T-helper 17 cell (primary cell): Measurements from ENCODE around the gene PITPNM1. TPM values are rescaled to one million over a fixed set of nuclear protein-coding genes. Genes with fewer than 3 reads are reported as not detected.
A peak's percentile ranks its signal among the peaks of the same experiment; 100 is the strongest.
"Not testable (repeated sequence)": the region's sequence is repeated elsewhere in the genome, so short reads cannot be mapped to it uniquely, and the experiment has no call there.

Source experiments
- ATAC-seq: fragments of 150-1000 bp; cut with Tn5 transposase; 2 replicates; pipeline ENCODE4 v1.10.0; 2021; ENCODE audit warnings: mild to moderate bottlenecking, moderate library complexity
- DNase-seq, 3 donors: peaks; one replicate each; pipeline versions ENCODE4 v3.0.0 to v3.0.0-alpha.2; 2020 to 2021
- H3K9me3 ChIP-seq: one replicate; pipeline ENCODE4 v1.7.0; 2013; ENCODE audit warnings: low read length, mild to moderate bottlenecking; ENCODE audit not compliant: control insufficient read depth, poor library complexity, severe bottlenecking
- H3K27ac Mint-ChIP-seq: one replicate; pipeline ENCODE4 v1.8.0; 2022; ENCODE audit warnings: mild to moderate bottlenecking, moderate library complexity, mixed read lengths
- H3K27me3 Mint-ChIP-seq: one replicate; pipeline ENCODE4 v1.8.0; 2022; ENCODE audit warnings: mixed read lengths
- H3K36me3 Mint-ChIP-seq: one replicate; pipeline ENCODE4 v1.8.0; 2022; ENCODE audit warnings: low read depth, mixed read lengths
- H3K4me1 Mint-ChIP-seq: one replicate; pipeline ENCODE4 v1.8.0; 2022; ENCODE audit warnings: mild to moderate bottlenecking, mixed read lengths
- H3K4me3 Mint-ChIP-seq: one replicate; pipeline ENCODE4 v1.8.0; 2022; ENCODE audit warnings: mild to moderate bottlenecking, moderate library complexity, mixed read lengths
- total RNA-seq, 4 donors: library from RNA in 2 of 4; stranded (reverse) in 2 of 4; gene quantifications; one replicate each; pipeline ENCODE4 v1.2.3 and lab custom pipeline; 2022 to 2026

The PITPNM1 gene
- total RNA-seq = 100 to 1,000 TPM; 109 to 121 TPM
- 126 to 146 reads per million in 2 donors for total RNA-seq (lab: John Stamatoyannopoulos, UW)

DNA sequence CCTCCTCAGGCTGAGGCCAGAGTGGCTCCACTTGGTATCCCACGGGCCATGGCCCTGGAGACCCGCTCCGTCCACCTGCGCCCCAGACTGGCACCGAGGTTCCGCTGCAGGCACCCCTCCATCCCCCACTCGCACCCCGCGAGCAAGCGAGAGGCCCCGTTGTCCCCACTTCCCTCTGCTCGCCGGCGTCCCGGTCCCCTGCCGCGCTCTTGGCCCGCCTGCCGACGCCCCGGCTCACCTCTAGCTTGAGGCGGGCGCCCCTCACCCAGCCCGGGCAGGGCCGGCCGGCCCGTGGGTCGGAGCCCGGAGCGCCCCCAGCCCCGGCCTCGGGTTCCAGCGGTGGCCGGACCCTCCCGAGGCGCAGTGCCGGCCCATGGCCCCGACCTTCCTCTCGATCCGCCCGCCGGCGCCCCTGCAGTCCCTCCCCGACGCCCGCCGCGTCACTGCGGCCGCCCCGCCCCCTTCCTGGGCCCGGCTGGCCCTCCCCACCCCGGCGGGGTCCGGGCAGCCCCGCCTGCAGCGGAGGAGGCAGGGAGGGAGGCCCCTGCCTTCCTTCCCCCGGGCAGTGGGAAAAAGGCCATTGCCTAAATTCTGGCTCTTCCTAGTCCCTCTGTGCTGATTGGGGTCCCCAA is at the start of gene PITPNM1:
TSS of gene PITPNM1 (minus strand) at position 414 of the 632 bp plus-strand sequence. CDS start 1,183 bp downstream, outside the sequence.
- no peaks in the 10 kb centered on the region for H3K9me3 ChIP-seq
- DNase-seq (peak; percentile 57 to 70 (median 62)), ATAC-seq (peak; percentile 15)
- Mint-ChIP-seq H3K36me3 (no peaks in the 10 kb centered on the region), H3K27ac (peak within 1 kb of the TSS; percentile 97), H3K4me1 (peaks cover 50% of the 10 kb centered on the region), H3K27me3 (no peaks in the 10 kb centered on the region), H3K4me3 (peak within 1 kb of the TSS; percentile 94)

DNA sequence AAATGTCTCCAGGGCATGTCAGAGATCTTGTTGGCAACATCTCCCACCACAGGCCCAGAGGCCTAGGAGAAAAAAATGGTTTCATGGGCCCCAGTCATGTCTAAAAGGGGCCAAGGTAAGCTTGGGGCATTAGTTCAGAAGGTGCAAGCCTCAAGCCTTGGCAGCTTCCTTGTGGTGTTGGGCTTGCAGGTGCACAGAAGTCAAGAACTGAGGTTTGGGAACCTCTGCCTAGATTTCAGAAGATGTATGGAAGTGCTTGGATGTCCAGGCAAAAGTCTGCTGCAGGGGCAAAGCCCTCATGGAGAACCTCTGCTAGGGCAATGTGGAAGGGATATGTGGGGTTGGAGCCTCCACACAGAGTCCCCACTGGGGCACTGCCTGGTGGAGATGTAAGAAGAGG is 46.5 kb upstream of the PITPNM1 start:
- not testable (repeated sequence) for H3K4me1 Mint-ChIP-seq, ATAC-seq, H3K36me3 Mint-ChIP-seq, H3K27ac Mint-ChIP-seq, H3K4me3 Mint-ChIP-seq, H3K9me3 ChIP-seq, H3K27me3 Mint-ChIP-seq, DNase-seq

DNA sequence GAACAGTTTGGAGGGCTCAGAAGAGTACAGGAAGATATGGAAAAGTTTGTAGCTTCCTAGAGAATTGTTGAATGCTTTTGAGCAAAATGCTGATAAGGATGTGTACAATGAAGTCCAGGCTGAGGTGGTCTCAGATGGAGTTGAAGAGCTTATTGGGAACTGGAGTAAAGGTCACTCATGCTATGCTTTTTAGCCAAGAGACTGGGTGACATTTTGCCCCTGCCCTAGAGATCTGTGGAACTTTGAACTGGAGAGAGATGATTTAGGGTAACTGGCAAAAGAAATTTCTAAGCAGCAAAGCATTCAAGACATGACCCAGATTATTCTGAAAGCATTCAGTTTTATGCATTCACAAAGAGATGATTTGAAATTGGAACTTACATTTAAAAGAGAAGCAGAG is 46.0 kb upstream of the PITPNM1 start:
- Mint-ChIP-seq H3K27ac (no peak overlapping the region), H3K27me3 (peaks cover 15% of the 10 kb centered on the region), H3K36me3 (peaks cover 2% of the 10 kb centered on the region)

DNA sequence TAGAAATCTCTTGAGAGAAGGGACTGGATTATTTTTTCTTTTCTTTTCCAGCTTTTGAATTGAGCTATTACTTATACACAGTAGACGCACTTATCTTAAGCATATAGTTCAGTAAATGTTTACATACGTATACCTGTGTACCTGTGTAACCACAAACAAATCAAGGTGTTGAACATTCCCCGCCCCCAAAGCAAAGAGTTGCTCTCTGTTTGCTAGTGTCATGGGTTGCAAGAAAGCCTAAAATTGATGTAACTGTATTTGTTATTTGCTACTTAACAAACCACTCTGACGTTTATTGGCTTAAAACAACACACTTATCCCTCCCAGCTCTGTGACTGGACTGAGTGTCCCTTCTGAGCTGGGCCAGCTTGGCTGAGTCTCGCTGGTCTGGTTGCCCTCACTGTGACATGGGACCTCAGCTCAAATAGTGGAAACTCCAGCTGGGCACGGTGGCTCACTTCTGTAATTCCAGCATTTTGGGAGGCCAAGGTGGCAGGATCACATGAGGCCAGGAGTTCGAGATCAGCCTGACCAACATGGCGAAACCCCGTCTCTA is 43.5 kb upstream of the PITPNM1 start:
- ATAC-seq (no peak), DNase-seq (no peak)
- Mint-ChIP-seq H3K36me3 (peaks cover 2% of the 10 kb centered on the region), H3K4me3 (no peak overlapping the region), H3K4me1 (no peaks in the 10 kb centered on the region), H3K27me3 (peaks cover 18% of the 10 kb centered on the region), H3K27ac (no peak overlapping the region)
- no peaks in the 10 kb centered on the region for H3K9me3 ChIP-seq

More for the DNA sequence above, 46.0 kb upstream of the PITPNM1 start:
- Mint-ChIP-seq H3K4me1 (no peaks in the 10 kb centered on the region), H3K4me3 (no peak overlapping the region)
- H3K9me3 ChIP-seq = no peaks in the 10 kb centered on the region
- ATAC-seq (no peak), DNase-seq (no peak)

DNA sequence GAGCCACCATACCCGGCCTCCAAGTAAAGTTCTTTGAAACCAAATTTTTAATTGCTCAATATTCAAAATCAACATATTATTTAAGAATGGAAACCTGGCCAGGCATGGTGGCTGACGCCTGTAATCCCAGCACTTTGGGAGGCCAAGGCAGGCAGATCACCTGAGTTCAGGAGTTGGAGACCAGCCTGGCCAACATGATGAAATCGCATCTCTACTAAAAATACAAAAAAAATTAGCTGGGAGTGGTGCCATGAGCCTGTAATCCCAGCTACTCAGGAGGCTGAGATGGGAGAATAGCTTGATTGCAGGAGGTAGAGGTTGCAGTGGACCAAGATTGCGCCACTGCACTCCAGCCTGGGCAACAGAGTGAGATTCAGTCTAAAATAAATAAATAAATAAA is 42.9 kb upstream of the PITPNM1 start:
- not testable (repeated sequence) for H3K36me3 Mint-ChIP-seq, DNase-seq, H3K4me3 Mint-ChIP-seq, ATAC-seq, H3K9me3 ChIP-seq, H3K4me1 Mint-ChIP-seq, H3K27ac Mint-ChIP-seq
- peaks cover 18% of the 10 kb centered on the region for H3K27me3 Mint-ChIP-seq

DNA sequence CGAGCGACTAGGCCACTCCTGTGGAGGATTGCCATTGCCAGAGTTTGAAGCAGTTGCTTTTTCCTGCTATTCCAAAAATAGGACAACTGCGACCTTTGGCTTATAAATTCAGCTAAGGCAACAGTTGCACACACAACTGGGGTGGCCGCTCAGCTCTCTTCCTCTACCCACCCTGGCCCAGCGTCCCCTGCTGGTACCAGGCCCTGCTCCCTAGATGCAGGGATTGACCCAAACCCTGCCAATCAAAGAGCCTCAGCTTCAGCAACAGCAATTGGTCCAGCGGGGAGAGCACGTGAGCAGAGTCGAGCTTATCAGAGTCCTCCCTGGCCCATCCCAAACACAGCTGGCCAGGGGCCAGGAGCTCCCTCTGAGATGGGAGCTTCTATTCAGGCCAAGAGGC is 40.1 kb upstream of the PITPNM1 start:
- no peak for ATAC-seq
- Mint-ChIP-seq H3K4me1 (no peaks in the 10 kb centered on the region), H3K27me3 (peaks cover 18% of the 10 kb centered on the region), H3K36me3 (peaks cover 2% of the 10 kb centered on the region), H3K27ac (no peak overlapping the region), H3K4me3 (no peak overlapping the region)
- DNase-seq = no peak
- H3K9me3 ChIP-seq = no peaks in the 10 kb centered on the region

DNA sequence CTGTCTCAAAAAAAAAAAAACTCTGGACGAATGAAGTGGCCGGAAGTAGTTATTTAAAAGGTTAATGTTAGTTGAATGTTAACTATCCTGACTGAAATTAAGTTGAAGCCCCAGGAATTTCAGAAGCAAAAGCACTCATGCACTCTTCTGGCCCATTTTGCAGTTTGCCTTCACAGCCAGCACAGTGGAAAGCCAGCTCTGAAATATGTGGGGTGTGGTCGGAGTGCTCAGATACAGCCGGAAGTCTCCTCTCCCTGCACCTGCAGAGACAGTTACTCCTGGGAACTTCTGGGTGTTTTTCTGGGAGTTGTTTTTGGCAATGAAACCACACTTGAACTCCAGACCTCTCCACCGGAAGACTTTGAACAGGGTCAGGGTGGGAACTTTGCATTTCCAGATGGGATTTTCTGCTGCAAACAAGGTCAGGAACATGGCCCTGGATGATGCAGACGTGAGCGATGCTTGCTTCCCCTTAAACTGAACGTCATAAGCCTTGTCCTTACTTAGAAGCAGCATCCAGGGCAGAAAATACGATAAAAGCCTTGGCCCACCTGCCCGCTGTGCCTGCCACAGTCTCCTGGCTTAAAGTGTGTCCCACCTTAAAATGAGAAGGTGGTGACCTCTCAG is 39.6 kb upstream of the PITPNM1 start:
- Mint-ChIP-seq H3K4me1 (no peaks in the 10 kb centered on the region), H3K27me3 (peaks cover 12% of the 10 kb centered on the region), H3K36me3 (no peaks in the 10 kb centered on the region), H3K27ac (no peak overlapping the region), H3K4me3 (no peak overlapping the region)
- H3K9me3 ChIP-seq = no peaks in the 10 kb centered on the region
- ATAC-seq (no peak), DNase-seq (no peak)

DNA sequence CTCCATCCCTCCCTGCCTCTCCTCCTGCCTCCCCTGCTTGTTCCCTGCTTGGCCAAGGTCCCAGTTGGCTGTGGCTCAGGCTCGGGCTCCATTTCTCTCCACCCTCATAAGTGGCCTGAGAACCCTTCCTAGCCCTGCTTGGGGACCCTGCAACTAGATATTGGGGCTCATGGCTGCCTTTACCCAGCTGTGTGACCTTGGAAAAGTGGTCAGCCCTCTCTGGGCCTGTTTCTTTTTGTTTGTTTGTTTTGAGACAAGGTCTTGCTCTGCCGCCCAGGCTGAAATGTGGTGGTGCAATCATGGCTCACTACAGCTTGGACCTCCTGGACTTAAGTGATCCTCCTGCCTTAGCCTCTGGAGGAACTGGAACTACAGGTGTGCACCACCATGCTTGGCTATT is 38.4 kb upstream of the PITPNM1 start:
- DNase-seq (no peak), ATAC-seq (no peak)
- no peaks in the 10 kb centered on the region for H3K36me3 Mint-ChIP-seq
- no peak overlapping the region for H3K27ac Mint-ChIP-seq
- H3K4me1 Mint-ChIP-seq = no peaks in the 10 kb centered on the region
- no peaks in the 10 kb centered on the region for H3K9me3 ChIP-seq
- no peak overlapping the region for H3K4me3 Mint-ChIP-seq
- peaks cover 12% of the 10 kb centered on the region for H3K27me3 Mint-ChIP-seq

DNA sequence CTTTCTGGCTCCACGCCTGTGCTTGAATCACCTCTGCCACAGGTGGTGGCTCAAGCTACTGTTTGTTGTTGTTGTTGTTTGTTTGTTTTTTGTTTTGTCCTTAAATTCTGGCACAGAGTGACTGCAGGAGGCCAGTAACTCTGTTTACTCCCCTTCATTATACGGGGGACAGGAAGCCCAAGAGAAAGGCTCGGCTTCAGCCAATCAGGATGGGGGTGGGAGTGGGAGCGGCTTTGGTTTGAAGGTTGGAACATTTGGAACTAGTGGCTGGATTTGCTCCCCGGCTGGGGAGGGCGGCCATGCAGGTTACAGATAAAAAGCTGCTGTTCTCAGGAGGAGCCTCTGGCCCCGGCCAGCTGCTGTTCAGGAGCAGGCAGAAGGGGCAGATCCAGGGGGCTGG is 37.8 kb upstream of the PITPNM1 start:
- Mint-ChIP-seq H3K27me3 (peaks cover 12% of the 10 kb centered on the region), H3K27ac (no peak overlapping the region), H3K36me3 (no peaks in the 10 kb centered on the region), H3K4me3 (no peak overlapping the region), H3K4me1 (no peaks in the 10 kb centered on the region)
- no peaks in the 10 kb centered on the region for H3K9me3 ChIP-seq
- ATAC-seq = no peak
- DNase-seq = no peak

DNA sequence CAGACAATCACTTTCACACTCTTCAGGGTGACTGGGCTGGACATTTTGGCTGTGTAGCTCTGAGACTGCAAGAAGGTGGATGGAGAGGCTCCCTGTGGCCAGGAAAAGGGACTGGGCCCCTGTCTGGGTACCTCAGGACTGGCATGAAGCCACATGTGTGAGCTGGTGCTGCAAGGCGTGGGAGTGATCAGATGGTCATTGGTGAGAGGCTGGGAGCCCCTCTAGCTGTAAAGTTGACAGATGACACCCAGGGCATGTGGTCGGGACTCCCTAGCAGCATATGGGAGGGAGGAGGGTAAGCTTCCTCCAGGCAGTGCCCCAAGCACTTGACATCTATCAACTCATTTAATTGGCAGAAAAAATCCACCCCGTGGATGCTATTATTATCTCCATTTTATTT is 37.0 kb upstream of the PITPNM1 start:
- DNase-seq = no peak
- H3K9me3 ChIP-seq = no peaks in the 10 kb centered on the region
- no peaks in the 10 kb centered on the region for H3K4me1 Mint-ChIP-seq
- peaks cover 12% of the 10 kb centered on the region for H3K27me3 Mint-ChIP-seq
- ATAC-seq = no peak
- H3K36me3 Mint-ChIP-seq = no peaks in the 10 kb centered on the region
- no peak overlapping the region for H3K4me3 Mint-ChIP-seq
- H3K27ac Mint-ChIP-seq = no peak overlapping the region

DNA sequence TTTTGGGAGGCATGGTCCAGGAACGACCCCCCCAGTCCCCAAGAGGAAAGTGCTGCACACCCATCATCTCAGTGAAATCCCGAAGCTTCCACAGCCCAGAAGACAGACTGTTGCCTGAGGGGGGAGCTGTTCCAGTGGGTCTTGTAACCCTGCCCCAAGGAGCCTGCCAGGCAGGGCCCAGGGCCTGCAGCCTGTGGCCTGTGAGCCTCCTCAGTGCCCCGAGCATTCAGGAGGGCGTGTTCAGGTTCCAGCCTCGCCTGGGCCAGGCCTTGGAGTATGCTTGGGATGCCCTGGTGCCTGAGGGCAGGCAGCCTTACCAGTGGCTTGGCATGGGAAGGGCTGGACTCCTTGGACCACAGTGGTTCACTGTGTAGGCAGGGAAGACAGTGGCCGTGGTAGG is 36.0 kb upstream of the PITPNM1 start:
- Mint-ChIP-seq H3K27me3 (peaks cover 4% of the 10 kb centered on the region), H3K4me1 (no peaks in the 10 kb centered on the region), H3K27ac (no peak overlapping the region), H3K4me3 (no peak overlapping the region), H3K36me3 (no peaks in the 10 kb centered on the region)
- no peaks in the 10 kb centered on the region for H3K9me3 ChIP-seq
- no peak for DNase-seq
- no peak for ATAC-seq

DNA sequence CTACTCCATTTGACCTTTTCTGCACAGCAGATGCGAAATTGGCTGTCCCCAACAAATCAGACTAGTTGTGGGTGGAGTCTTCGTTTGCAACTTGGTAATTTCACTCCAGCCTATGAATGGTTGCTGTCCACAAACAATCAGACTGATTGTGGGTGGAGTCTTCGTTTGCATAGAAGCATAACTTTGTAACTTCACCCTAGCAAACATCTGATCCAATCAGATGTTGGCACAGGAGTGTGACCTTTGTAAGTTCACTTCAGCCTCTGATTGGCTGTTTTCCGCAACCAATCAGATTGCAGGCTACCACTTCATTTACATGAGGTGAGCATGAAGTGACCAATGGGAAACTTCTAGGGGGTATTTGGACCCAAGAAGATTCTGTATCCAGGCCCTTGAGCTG is 34.4 kb upstream of the PITPNM1 start:
- no peaks in the 10 kb centered on the region for H3K9me3 ChIP-seq
- ATAC-seq (no peak), DNase-seq (no peak)
- no peak overlapping the region for H3K4me3 Mint-ChIP-seq
- no peaks in the 10 kb centered on the region for H3K27me3 Mint-ChIP-seq
- no peak overlapping the region for H3K27ac Mint-ChIP-seq
- no peaks in the 10 kb centered on the region for H3K36me3 Mint-ChIP-seq
- H3K4me1 Mint-ChIP-seq = no peaks in the 10 kb centered on the region

DNA sequence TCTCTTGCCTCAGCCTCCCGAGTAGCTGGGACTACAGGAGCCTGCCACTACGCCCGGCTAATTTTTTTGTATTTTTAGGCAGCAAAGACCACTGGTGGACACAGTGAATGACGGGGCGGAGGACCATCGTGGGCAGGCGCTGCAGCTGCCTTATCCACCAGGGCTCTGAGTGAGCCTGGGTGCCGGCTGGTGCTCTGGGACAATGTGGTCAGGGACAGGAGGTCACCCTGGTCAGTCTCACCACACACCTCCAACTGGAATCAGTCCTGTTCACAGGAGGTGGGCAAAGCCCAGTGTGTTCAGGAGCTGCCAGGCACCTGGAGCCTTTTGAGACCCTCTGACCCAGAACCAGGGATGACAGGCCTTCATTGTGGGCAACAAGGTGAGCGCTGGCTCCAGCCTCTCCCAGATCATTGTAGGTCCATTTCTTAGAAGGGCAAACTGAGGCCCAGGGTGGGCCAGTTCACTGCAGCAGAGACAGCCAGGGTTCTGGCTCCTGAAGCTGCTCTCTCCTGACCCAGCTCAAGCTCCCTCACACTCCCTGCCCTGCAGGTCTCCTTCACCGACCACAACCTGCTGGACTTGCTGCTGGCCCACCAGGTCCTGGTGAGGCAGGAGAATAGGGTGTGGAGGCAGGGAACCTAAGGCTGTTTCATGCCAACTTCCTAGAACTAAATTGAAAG is 33.8 kb upstream of the PITPNM1 start:
- H3K27ac Mint-ChIP-seq = no peak overlapping the region
- DNase-seq (no peak), ATAC-seq (no peak)
- H3K27me3 Mint-ChIP-seq = no peaks in the 10 kb centered on the region
- no peaks in the 10 kb centered on the region for H3K4me1 Mint-ChIP-seq
- no peaks in the 10 kb centered on the region for H3K9me3 ChIP-seq
- no peaks in the 10 kb centered on the region for H3K36me3 Mint-ChIP-seq
- no peak overlapping the region for H3K4me3 Mint-ChIP-seq
